GM23338 (cell line): ENCODE results near the gene CD244. TPM values are rescaled to one million over a fixed set of nuclear protein-coding genes. Genes with fewer than 3 reads are reported as not detected.

Experiments used
- ATAC-seq: fragments of 200-7000 bp; cut with Tn5 transposase; 3 replicates; pipeline ENCODE4 v1.9.1; 2020
- DNase-seq: peaks from one replicate; pipeline ENCODE4 v3.0.0-alpha.2; 2015; ENCODE audit warnings: low spot score
- H2AFZ ChIP-seq: fragments of 200-600 bp; sonication (generic); 2 replicates; pipeline ENCODE4 v1.8.0; 2016; ENCODE audit warnings: antibody characterized with exemption, mild to moderate bottlenecking, moderate library complexity
- H3F3A ChIP-seq: fragments of 200-600 bp; sonication (generic); replicated peaks from 2 replicates; pipeline ENCODE4 v1.8.0; 2017; ENCODE audit warnings: antibody characterized with exemption, mixed run types, low read depth
- H3K27ac ChIP-seq: fragments of 200-600 bp; sonication (generic); 2 replicates; pipeline ENCODE4 v1.6.1; 2016; ENCODE audit warnings: low read depth
- H3K27me3 ChIP-seq: fragments of 200-600 bp; sonication (generic); 2 replicates; pipeline ENCODE4 v1.8.0; 2016; ENCODE audit warnings: mild to moderate bottlenecking, mixed run types, moderate library complexity; ENCODE audit not compliant: insufficient read depth
- H3K36me3 ChIP-seq: fragments of 200-600 bp; sonication (generic); 2 replicates; pipeline ENCODE4 v1.8.0; 2016; ENCODE audit warnings: mild to moderate bottlenecking; ENCODE audit not compliant: insufficient read depth
- H3K4me1 ChIP-seq: fragments of 200-600 bp; sonication (generic); 2 replicates; pipeline ENCODE4 v1.8.0; 2016; ENCODE audit warnings: mild to moderate bottlenecking, moderate library complexity; ENCODE audit not compliant: insufficient read depth
- H3K4me2 ChIP-seq: fragments of 200-600 bp; sonication (generic); 2 replicates; pipeline ENCODE4 v1.7.1; 2017; ENCODE audit warnings: mixed run types
- H3K4me3 ChIP-seq: fragments of 200-600 bp; sonication (generic); 2 replicates; pipeline ENCODE4 v1.6.1; 2016; ENCODE audit warnings: mixed run types
- H3K79me2 ChIP-seq: fragments of 200-600 bp; sonication (generic); replicated peaks from 2 replicates; pipeline ENCODE4 v1.8.0; 2017; ENCODE audit warnings: mild to moderate bottlenecking; ENCODE audit not compliant: insufficient read depth
- H3K9me2 ChIP-seq: fragments of 200-600 bp; sonication (generic); 2 replicates; pipeline ENCODE4 v1.8.0; 2017; ENCODE audit not compliant: insufficient read depth
- H4K20me1 ChIP-seq: fragments of 200-600 bp; sonication (generic); replicated peaks from 2 replicates; pipeline ENCODE4 v1.8.0; 2017; ENCODE audit warnings: mild to moderate bottlenecking; ENCODE audit not compliant: insufficient read depth
- H3K27ac Mint-ChIP-seq: 2 replicates; pipeline ENCODE4 v1.8.0; 2020; ENCODE audit warnings: inconsistent platforms, mild to moderate bottlenecking, moderate library complexity, mixed read lengths
- H3K27me3 Mint-ChIP-seq: 3 replicates; pipeline ENCODE4 v1.8.0; 2022; ENCODE audit warnings: low read depth, mild to moderate bottlenecking, moderate library complexity, mixed read lengths, inconsistent platforms; ENCODE audit not compliant: insufficient read depth, poor library complexity
- H3K36me3 Mint-ChIP-seq: 3 replicates; pipeline ENCODE4 v1.8.0; 2021; ENCODE audit warnings: low read depth, mild to moderate bottlenecking, inconsistent platforms, moderate library complexity, mixed read lengths
- H3K4me1 Mint-ChIP-seq: 3 replicates; pipeline ENCODE4 v1.8.0; 2020; ENCODE audit warnings: mild to moderate bottlenecking, inconsistent platforms, mixed read lengths
- H3K4me3 Mint-ChIP-seq: 3 replicates; pipeline ENCODE4 v1.8.0; 2021; ENCODE audit warnings: moderate library complexity, mild to moderate bottlenecking, inconsistent platforms, mixed read lengths
- H3K9me3 Mint-ChIP-seq: 3 replicates; pipeline ENCODE4 v1.8.0; 2020; ENCODE audit warnings: moderate library complexity, mild to moderate bottlenecking, inconsistent platforms, mixed read lengths
- CREB1 ChIP-seq: fragments of 250-450 bp; sonication (Bioruptor Pico); IDR thresholded peaks from 2 replicates; pipeline ENCODE4 v1.5.0; 2020; ENCODE audit warnings: low read depth, mild to moderate bottlenecking, moderate library complexity
- EZH2 ChIP-seq: fragments of 200-600 bp; sonication (generic); IDR thresholded peaks from one replicate; pipeline ENCODE4 v1.8.0; 2017; ENCODE audit warnings: antibody characterized with exemption, mild to moderate bottlenecking, low read depth; ENCODE audit not compliant: unreplicated experiment
- EZH2phosphoT487 ChIP-seq: fragments of 200-600 bp; sonication (generic); IDR thresholded peaks from one replicate; pipeline ENCODE4 v1.8.1; 2018; ENCODE audit warnings: antibody characterized with exemption; ENCODE audit not compliant: unreplicated experiment
- JUNB ChIP-seq: IDR thresholded peaks from one replicate; pipeline ENCODE4 v1.6.1; 2016; ENCODE audit warnings: antibody characterized with exemption; ENCODE audit not compliant: unreplicated experiment
- NANOG ChIP-seq: IDR thresholded peaks from 2 replicates; pipeline ENCODE4 v1.6.1; 2016; ENCODE audit warnings: antibody characterized with exemption, borderline replicate concordance
- POLR2AphosphoS5 ChIP-seq: IDR thresholded peaks from 2 replicates; pipeline ENCODE4 v1.6.1; 2016; ENCODE audit warnings: antibody characterized with exemption, low read depth
- STAT1 ChIP-seq: IDR thresholded peaks from one replicate; pipeline ENCODE4 v1.6.1; 2016; ENCODE audit warnings: antibody characterized with exemption; ENCODE audit not compliant: unreplicated experiment
- ZNF114 ChIP-seq: fragments of 250-450 bp; sonication (Bioruptor Pico); IDR thresholded peaks from 2 replicates; pipeline ENCODE4 v1.5.0; 2020; ENCODE audit warnings: mild to moderate bottlenecking, moderate library complexity
- ZNF331 ChIP-seq: fragments of 250-450 bp; sonication (Bioruptor Pico); IDR thresholded peaks from 2 replicates; pipeline ENCODE4 v1.5.0; 2020; ENCODE audit warnings: low read depth, mild to moderate bottlenecking, moderate library complexity
- ZNF462 ChIP-seq: fragments of 250-450 bp; sonication (Bioruptor Pico); IDR thresholded peaks from 2 replicates; pipeline ENCODE4 v1.5.0; 2020; ENCODE audit warnings: mild to moderate bottlenecking, moderate library complexity
- polyA plus RNA-seq: library from polyadenylated mRNA; unstranded; fragments of >200 nt; fragmentation: Nextera tagmentation; extraction: Ambion mirVana; gene quantifications from 2 replicates; pipeline ENCODE4 v1.2.1, GENCODE V29; 2016
- total RNA-seq: library from RNA; depleted of rRNA; stranded (reverse); fragments of >200 nt; shearing (Covaris generic); gene quantifications from 2 replicates; pipeline ENCODE4 v1.2.3, GENCODE V29; 2014
- TF ChIP-seq, protein P1 (sequence below): IDR thresholded peaks from 2 replicates; pipeline ENCODE4 v1.6.1; 2016; ENCODE audit warnings: antibody characterized with exemption
- TF ChIP-seq, protein P2 (sequence below): IDR thresholded peaks from one replicate; pipeline ENCODE4 v1.6.1; 2018; ENCODE audit warnings: antibody characterized with exemption; ENCODE audit not compliant: unreplicated experiment

Gene CD244
- total and polyA plus RNA-seq, 2 experiments from 2014 or later, result not detected

DNA sequence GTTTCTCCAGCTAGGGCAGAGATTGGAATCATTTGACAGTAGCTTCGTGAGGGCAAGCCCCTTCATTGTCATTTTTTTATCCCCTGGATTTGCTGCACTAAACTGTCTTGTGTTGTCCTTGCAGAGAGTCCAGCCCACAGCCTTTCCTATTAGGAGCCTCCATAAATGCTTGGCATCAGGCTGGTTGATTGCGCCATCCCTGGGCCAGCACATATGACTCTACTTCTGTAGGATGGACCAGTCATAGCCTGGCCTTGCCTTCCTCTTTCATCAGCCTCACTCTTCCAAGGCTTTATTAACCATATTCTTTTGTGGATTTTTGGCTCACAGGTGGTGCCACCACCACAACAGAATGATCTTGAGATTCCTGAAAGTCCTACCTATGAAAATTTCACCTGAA lies 35.3 kb downstream of the CD244 start:
- TF ChIP-seq EZH2 (no peak), STAT1 (no peak)
- TF ChIP-seq, protein P1, sequence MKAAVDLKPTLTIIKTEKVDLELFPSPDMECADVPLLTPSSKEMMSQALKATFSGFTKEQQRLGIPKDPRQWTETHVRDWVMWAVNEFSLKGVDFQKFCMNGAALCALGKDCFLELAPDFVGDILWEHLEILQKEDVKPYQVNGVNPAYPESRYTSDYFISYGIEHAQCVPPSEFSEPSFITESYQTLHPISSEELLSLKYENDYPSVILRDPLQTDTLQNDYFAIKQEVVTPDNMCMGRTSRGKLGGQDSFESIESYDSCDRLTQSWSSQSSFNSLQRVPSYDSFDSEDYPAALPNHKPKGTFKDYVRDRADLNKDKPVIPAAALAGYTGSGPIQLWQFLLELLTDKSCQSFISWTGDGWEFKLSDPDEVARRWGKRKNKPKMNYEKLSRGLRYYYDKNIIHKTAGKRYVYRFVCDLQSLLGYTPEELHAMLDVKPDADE, result no peak
- H3K36me3 ChIP-seq, result no peaks in the 10 kb centered on the region
- no peak overlapping the region for H3K27ac Mint-ChIP-seq
- no peaks in the 10 kb centered on the region for H4K20me1 ChIP-seq
- no peaks in the 10 kb centered on the region for H3K79me2 ChIP-seq
- no peaks in the 10 kb centered on the region for H3F3A ChIP-seq
- no peak overlapping the region for H3K27ac ChIP-seq
- H3K4me3 Mint-ChIP-seq, result no peak overlapping the region
- no peak overlapping the region for H3K4me2 ChIP-seq
- H3K36me3 Mint-ChIP-seq, result no peaks in the 10 kb centered on the region
- no peaks in the 10 kb centered on the region for H3K9me3 Mint-ChIP-seq
- H3K27me3 Mint-ChIP-seq, result peaks cover 9% of the 10 kb centered on the region
- no peaks in the 10 kb centered on the region for H3K4me1 ChIP-seq
- no peaks in the 10 kb centered on the region for H3K27me3 ChIP-seq
- H3K9me2 ChIP-seq, result peaks cover 5% of the 10 kb centered on the region; the same call in 1 of the 2 replicates
- DNase-seq (no peak), ATAC-seq (no peak)
- H3K4me3 ChIP-seq, result no peak overlapping the region
- 0 out of 2 replicates have a peak overlapping the region, but pooled peaks have one; percentile 18 for H2AFZ ChIP-seq
- peaks cover 5% of the 10 kb centered on the region; the same call in 2 of the 3 replicates for H3K4me1 Mint-ChIP-seq

GRCh38 chr1:160826546-160826945 lies 36.1 kb downstream of the CD244 start:
- Histone ChIP-seq H3K4me2 (no peak overlapping the region), H4K20me1 (no peaks in the 10 kb centered on the region), H3K36me3 (no peaks in the 10 kb centered on the region), H3K79me2 (no peaks in the 10 kb centered on the region), H3K4me1 (no peaks in the 10 kb centered on the region), H2AFZ (no peak overlapping the region), H3F3A (no peaks in the 10 kb centered on the region), H3K27me3 (no peaks in the 10 kb centered on the region), H3K27ac (no peak overlapping the region), H3K4me3 (no peak overlapping the region), H3K9me2 (peaks cover 5% of the 10 kb centered on the region; the same call in 1 of the 2 replicates)
- no peaks in the 10 kb centered on the region for H3K9me3 Mint-ChIP-seq
- H3K27me3 Mint-ChIP-seq, result peaks cover 7% of the 10 kb centered on the region
- no peak overlapping the region for H3K27ac Mint-ChIP-seq
- no peak overlapping the region for H3K4me3 Mint-ChIP-seq
- H3K4me1 Mint-ChIP-seq, result peaks cover 5% of the 10 kb centered on the region; the same call in 2 of the 3 replicates
- H3K36me3 Mint-ChIP-seq, result no peaks in the 10 kb centered on the region
- no peak for ATAC-seq
- no peak for DNase-seq
- TF ChIP-seq ZNF114 (CRISPR knock-in tag) (no peak), ZNF331 (CRISPR knock-in tag) (no peak), EZH2 (no peak), JUNB (no peak), POLR2AphosphoS5 (no peak), STAT1 (no peak), ZNF462 (no peak), NANOG (no peak), EZH2phosphoT487 (no peak), CREB1 (no peak)
- TF ChIP-seq, protein P2, sequence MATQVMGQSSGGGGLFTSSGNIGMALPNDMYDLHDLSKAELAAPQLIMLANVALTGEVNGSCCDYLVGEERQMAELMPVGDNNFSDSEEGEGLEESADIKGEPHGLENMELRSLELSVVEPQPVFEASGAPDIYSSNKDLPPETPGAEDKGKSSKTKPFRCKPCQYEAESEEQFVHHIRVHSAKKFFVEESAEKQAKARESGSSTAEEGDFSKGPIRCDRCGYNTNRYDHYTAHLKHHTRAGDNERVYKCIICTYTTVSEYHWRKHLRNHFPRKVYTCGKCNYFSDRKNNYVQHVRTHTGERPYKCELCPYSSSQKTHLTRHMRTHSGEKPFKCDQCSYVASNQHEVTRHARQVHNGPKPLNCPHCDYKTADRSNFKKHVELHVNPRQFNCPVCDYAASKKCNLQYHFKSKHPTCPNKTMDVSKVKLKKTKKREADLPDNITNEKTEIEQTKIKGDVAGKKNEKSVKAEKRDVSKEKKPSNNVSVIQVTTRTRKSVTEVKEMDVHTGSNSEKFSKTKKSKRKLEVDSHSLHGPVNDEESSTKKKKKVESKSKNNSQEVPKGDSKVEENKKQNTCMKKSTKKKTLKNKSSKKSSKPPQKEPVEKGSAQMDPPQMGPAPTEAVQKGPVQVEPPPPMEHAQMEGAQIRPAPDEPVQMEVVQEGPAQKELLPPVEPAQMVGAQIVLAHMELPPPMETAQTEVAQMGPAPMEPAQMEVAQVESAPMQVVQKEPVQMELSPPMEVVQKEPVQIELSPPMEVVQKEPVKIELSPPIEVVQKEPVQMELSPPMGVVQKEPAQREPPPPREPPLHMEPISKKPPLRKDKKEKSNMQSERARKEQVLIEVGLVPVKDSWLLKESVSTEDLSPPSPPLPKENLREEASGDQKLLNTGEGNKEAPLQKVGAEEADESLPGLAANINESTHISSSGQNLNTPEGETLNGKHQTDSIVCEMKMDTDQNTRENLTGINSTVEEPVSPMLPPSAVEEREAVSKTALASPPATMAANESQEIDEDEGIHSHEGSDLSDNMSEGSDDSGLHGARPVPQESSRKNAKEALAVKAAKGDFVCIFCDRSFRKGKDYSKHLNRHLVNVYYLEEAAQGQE, result no peak
